HepG2 (cell line): ENCODE measurements around the gene CAMK1. TPM values are rescaled to one million over a fixed set of nuclear protein-coding genes. Genes with fewer than 3 reads are reported as not detected.

Experiments
- FOSL2 ChIP-seq: sonication (generic); formaldehyde crosslinking; IDR thresholded peaks from 2 replicates; pipeline ENCODE4 v1.4.0; 2020; ENCODE audit warnings: missing genetic modification reagents
- FOXA1 ChIP-seq, 2 experiments: fragments of 450-650 bp in 1 of 2; sonication (generic) in 1 of 2; formaldehyde crosslinking in 1 of 2; IDR thresholded peaks; 2 replicates each; pipeline versions ENCODE4 v1.4.0 to v1.6.1; 2016 to 2020; ENCODE audit warnings: missing genetic modification reagents in 1 of 2
- FOXA3 ChIP-seq: IDR thresholded peaks from 2 replicates; pipeline ENCODE4 v1.6.1; 2016; ENCODE audit warnings: missing genetic modification reagents, missing compliant biosample characterization
- FOXK1 ChIP-seq: sonication (generic); formaldehyde crosslinking; IDR thresholded peaks from 2 replicates; pipeline ENCODE4 v1.4.0; 2020; ENCODE audit warnings: low read depth, missing genetic modification reagents, borderline replicate concordance
- GATAD2A ChIP-seq: IDR thresholded peaks from 2 replicates; pipeline ENCODE4 v1.6.1; 2016
- HNF1B ChIP-seq: sonication (generic); formaldehyde crosslinking; IDR thresholded peaks from 2 replicates; pipeline ENCODE4 v1.5.1; 2020; ENCODE audit warnings: mild to moderate bottlenecking, moderate library complexity, missing genetic modification reagents
- KDM3A ChIP-seq: IDR thresholded peaks from 2 replicates; pipeline ENCODE4 v1.6.1; 2018; ENCODE audit warnings: low read depth, missing compliant biosample characterization
- KLF16 ChIP-seq, 2 experiments: sonication (generic) in 1 of 2; formaldehyde crosslinking in 1 of 2; IDR thresholded peaks; 2 replicates each; pipeline versions ENCODE4 v1.6.1 to v1.8.0; 2016 to 2023; ENCODE audit warnings: missing genetic modification reagents in 2 of 2, missing compliant biosample characterization in 1 of 2
- LCORL ChIP-seq, 2 experiments: fragments of 450-650 bp in 1 of 2; sonication (generic) in 1 of 2; formaldehyde crosslinking in 1 of 2; IDR thresholded peaks; 2 replicates each; pipeline versions ENCODE4 v1.5.0 to v1.6.1; 2017 to 2020; ENCODE audit warnings: antibody characterized with exemption in 1 of 2, missing genetic modification reagents in 1 of 2
- MIXL1 ChIP-seq: IDR thresholded peaks from 2 replicates; pipeline ENCODE4 v1.6.1; 2016
- MXD4 ChIP-seq: IDR thresholded peaks from 2 replicates; pipeline ENCODE4 v1.6.1; 2016; ENCODE audit warnings: mild to moderate bottlenecking, missing biosample characterization, missing genetic modification reagents
- MXI1 ChIP-seq: IDR thresholded peaks from 3 replicates; pipeline ENCODE4 v1.6.1; 2012; ENCODE audit warnings: low read depth, low read length, inconsistent platforms, borderline replicate concordance
- NFKBIZ ChIP-seq: IDR thresholded peaks from 2 replicates; pipeline ENCODE4 v1.6.1; 2018; ENCODE audit warnings: missing genetic modification reagents, missing compliant biosample characterization
- NR2F6 ChIP-seq, 2 experiments: IDR thresholded peaks; 2 replicates each; pipeline ENCODE4 v1.6.1; 2016; ENCODE audit warnings: antibody characterized with exemption in 1 of 2, mild to moderate bottlenecking in 1 of 2
- PATZ1 ChIP-seq: sonication (generic); formaldehyde crosslinking; IDR thresholded peaks from 2 replicates; pipeline ENCODE4 v1.4.0; 2020; ENCODE audit warnings: missing genetic modification reagents
- SIN3A ChIP-seq: IDR thresholded peaks from 2 replicates; pipeline ENCODE4 v1.6.1; 2011; ENCODE audit warnings: low read depth, mild to moderate bottlenecking, control low read depth, low read length, borderline replicate concordance
- SMARCE1 ChIP-seq: fragments of 450-650 bp; IDR thresholded peaks from 2 replicates; pipeline ENCODE4 v1.6.1; 2017; ENCODE audit warnings: borderline replicate concordance
- SMC3 ChIP-seq: IDR thresholded peaks from 2 replicates; pipeline ENCODE4 v1.6.1; 2011; ENCODE audit warnings: low read length, improper control_type of control experiment
- SOX13 ChIP-seq, 3 experiments: fragments of 450-650 bp in 1 of 3; sonication (generic) in 1 of 3; formaldehyde crosslinking in 1 of 3; IDR thresholded peaks in 2 of 3; conservative IDR thresholded peaks in 1 of 3; 2 replicates each; pipeline versions ENCODE4 v1.5.0 to v1.6.1; 2016 to 2020; ENCODE audit warnings: antibody characterized with exemption in 1 of 3, mild to moderate bottlenecking in 1 of 3, missing compliant biosample characterization in 1 of 3, missing genetic modification reagents in 1 of 3, moderate library complexity in 1 of 3
- THAP11 ChIP-seq: IDR thresholded peaks from 2 replicates; pipeline ENCODE4 v1.6.1; 2016; ENCODE audit warnings: missing biosample characterization, missing genetic modification reagents
- ZNF484 ChIP-seq: sonication (generic); formaldehyde crosslinking; IDR thresholded peaks from 2 replicates; pipeline ENCODE4 v1.5.1; 2020; ENCODE audit warnings: mild to moderate bottlenecking, low read depth, missing genetic modification reagents, borderline replicate concordance
- ZNF614 ChIP-seq: IDR thresholded peaks from 2 replicates; pipeline ENCODE4 v1.6.1; 2018; ENCODE audit warnings: missing biosample characterization, missing genetic modification reagents, inconsistent platforms, borderline replicate concordance
- ZSCAN9 ChIP-seq: IDR thresholded peaks from 2 replicates; pipeline ENCODE4 v1.6.1; 2016; ENCODE audit warnings: borderline replicate concordance
- polyA plus RNA-seq, 8 experiments: library from polyadenylated mRNA; depleted of rRNA in 3 of 8; stranded (reverse) in 7 of 8; unstranded in 1 of 8; fragments of >200 nt; fragmentation: Illumina TruSeq in 4 of 8; extraction: Trizol in 4 of 8; gene quantifications; 2 replicates each; pipeline versions ENCODE4 v1.2.1 to v1.2.3, GENCODE V29; 2011 to 2016; ENCODE audit warnings: low read depth in 4 of 8, missing spikeins in 1 of 8, mixed read lengths in 1 of 8; ENCODE audit not compliant: insufficient read depth in 1 of 8
- total RNA-seq, 5 experiments: library from RNA; depleted of rRNA; stranded (reverse); fragments of >200 nt; fragmentation: Illumina TruSeq; extraction: Trizol; gene quantifications; 2 replicates each; pipeline ENCODE4 v1.2.3, GENCODE V29; 2016; ENCODE audit warnings: low read depth in 1 of 5
- TF ChIP-seq, protein P1 (sequence below): sonication (generic); formaldehyde crosslinking; IDR thresholded peaks from 2 replicates; pipeline ENCODE4 v1.5.0; 2020; ENCODE audit warnings: mild to moderate bottlenecking, missing genetic modification reagents, moderate library complexity

Gene CAMK1
- total and polyA plus RNA-seq, 2 of the 13 experiments (the other 11 are each of a cell fraction or from before 2014, with no cell fraction given), result 26.4 to 53.3 TPM

GRCh38 chr3:9715764-9716437 lies 53.8 kb downstream of the CAMK1 start (continued):
- TF ChIP-seq MXI1 (peak; percentile 53; the same call in 1 of the 3 replicates), LCORL (IDR thresholded peaks at IDR 0.05) (no peak), LCORL (CRISPR knock-in tag; IDR thresholded peaks at IDR 0.05) (0 out of 2 replicates have a peak, but pooled peaks have one; percentile 23), FOXA1 (IDR thresholded peaks at IDR 0.05) (no peak), FOXA1 (CRISPR knock-in tag; IDR thresholded peaks at IDR 0.05) (0 out of 2 replicates have a peak, but pooled peaks have one; percentile 15), SIN3A (0 out of 2 replicates have a peak, but pooled peaks have one; percentile 22), NFKBIZ (CRISPR knock-in tag) (peak; percentile 53; the same call in 1 of the 2 replicates), SOX13 (IDR thresholded peaks at IDR 0.05) (no peak), SOX13 (CRISPR knock-in tag; conservative IDR thresholded peaks at IDR 0.05 in 1 of 2, IDR thresholded peaks at IDR 0.05 in 1 of 2) (peak in 1 of 2 experiments; percentile 11; a peak in 1 of 4 replicates), ZNF614 (CRISPR knock-in tag) (peak; percentile 80; the same call in 1 of the 2 replicates), SMC3 (peak; percentile 88), HNF1B (CRISPR knock-in tag) (peak; percentile 61; the same call in 1 of the 2 replicates), FOXK1 (CRISPR knock-in tag) (peak; percentile 54; the same call in 1 of the 2 replicates), KDM3A (CRISPR knock-in tag) (0 out of 2 replicates have a peak, but pooled peaks have one; percentile 22), MXD4 (no peak), NR2F6 (IDR thresholded peaks at IDR 0.05) (no peak), NR2F6 (CRISPR knock-in tag; IDR thresholded peaks at IDR 0.05) (0 out of 2 replicates have a peak, but pooled peaks have one; percentile 13), FOSL2 (CRISPR knock-in tag) (peak; percentile 97), GATAD2A (0 out of 2 replicates have a peak, but pooled peaks have one; percentile 12), ZNF484 (CRISPR knock-in tag) (no peak), PATZ1 (peak; percentile 45), FOXA3 (CRISPR knock-in tag) (no peak; the same call in 1 of the 2 replicates), THAP11 (CRISPR knock-in tag) (peak; percentile 55), MIXL1 (CRISPR knock-in tag) (peak; percentile 29; the same call in 1 of the 2 replicates), KLF16 (CRISPR knock-in tag; IDR thresholded peaks at IDR 0.05) (peak in 1 of 2 experiments; percentile 59; a peak in 2 of 4 replicates), ZSCAN9 (CRISPR knock-in tag) (peak; percentile 48; the same call in 1 of the 2 replicates), SMARCE1 (no peak)
- TF ChIP-seq, protein P1, sequence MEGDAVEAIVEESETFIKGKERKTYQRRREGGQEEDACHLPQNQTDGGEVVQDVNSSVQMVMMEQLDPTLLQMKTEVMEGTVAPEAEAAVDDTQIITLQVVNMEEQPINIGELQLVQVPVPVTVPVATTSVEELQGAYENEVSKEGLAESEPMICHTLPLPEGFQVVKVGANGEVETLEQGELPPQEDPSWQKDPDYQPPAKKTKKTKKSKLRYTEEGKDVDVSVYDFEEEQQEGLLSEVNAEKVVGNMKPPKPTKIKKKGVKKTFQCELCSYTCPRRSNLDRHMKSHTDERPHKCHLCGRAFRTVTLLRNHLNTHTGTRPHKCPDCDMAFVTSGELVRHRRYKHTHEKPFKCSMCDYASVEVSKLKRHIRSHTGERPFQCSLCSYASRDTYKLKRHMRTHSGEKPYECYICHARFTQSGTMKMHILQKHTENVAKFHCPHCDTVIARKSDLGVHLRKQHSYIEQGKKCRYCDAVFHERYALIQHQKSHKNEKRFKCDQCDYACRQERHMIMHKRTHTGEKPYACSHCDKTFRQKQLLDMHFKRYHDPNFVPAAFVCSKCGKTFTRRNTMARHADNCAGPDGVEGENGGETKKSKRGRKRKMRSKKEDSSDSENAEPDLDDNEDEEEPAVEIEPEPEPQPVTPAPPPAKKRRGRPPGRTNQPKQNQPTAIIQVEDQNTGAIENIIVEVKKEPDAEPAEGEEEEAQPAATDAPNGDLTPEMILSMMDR (CRISPR knock-in tag), result peak; percentile 91
